ENCODE measurements around the gene MMP13. TPM values are rescaled to one million over a fixed set of nuclear protein-coding genes. Genes with fewer than 3 reads are reported as not detected.

Gene MMP13
- total and polyA plus RNA-seq, 2 of the 4 experiments (the other 2 are of a cell fraction): not detected

DNA sequence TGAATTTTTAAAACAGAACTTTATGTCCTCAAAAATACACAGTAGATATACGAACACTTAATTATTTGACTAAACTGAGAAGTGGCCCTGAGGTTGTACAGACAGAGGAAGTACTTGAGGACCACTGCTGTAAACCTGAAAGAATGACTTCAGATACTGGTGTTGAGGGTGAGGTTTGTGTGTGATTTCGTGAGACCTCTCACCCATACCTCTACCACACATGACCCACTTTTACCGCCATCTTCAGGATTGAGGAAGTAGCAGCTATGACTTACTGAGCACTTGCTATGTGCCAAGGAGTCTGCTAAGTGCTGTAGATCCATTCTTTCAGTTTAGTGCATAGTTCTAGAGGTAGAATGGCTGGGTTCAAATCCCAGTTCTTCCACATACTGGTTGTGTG lies 21.9 kb downstream of the MMP13 start:
- no peak overlapping the region for H2BK120ac ChIP-seq (ENCODE audit: low read depth, low read length)
- TF ChIP-seq RCOR1 (IDR thresholded peaks at IDR 0.05; ENCODE audit: insufficient replicate concordance, low read length) (no peak), NFE2L2 (IDR thresholded peaks at IDR 0.05; ENCODE audit: low read depth, low read length) (no peak), CHD1 (IDR thresholded peaks at IDR 0.05; ENCODE audit: low read depth, low read length) (no peak), MAZ (IDR thresholded peaks at IDR 0.05; ENCODE audit: borderline replicate concordance, low read depth, low read length) (no peak), FOS (IDR thresholded peaks at IDR 0.05; ENCODE audit: low read depth, low read length) (no peak), CEBPB (IDR thresholded peaks at IDR 0.05; ENCODE audit: low read depth, low read length) (no peak), MXI1 (IDR thresholded peaks at IDR 0.05; ENCODE audit: borderline replicate concordance, low read depth, low read length) (no peak), POLR2A (IDR thresholded peaks at IDR 0.05; ENCODE audit: low read depth, low read length) (no peak), BHLHE40 (IDR thresholded peaks at IDR 0.05; ENCODE audit: low read depth, low read length) (no peak), RAD21 (IDR thresholded peaks at IDR 0.05; ENCODE audit: low read length) (no peak), MAFK (IDR thresholded peaks at IDR 0.05; ENCODE audit: low read depth, low read length) (no peak)
- TF ChIP-seq, protein P1, sequence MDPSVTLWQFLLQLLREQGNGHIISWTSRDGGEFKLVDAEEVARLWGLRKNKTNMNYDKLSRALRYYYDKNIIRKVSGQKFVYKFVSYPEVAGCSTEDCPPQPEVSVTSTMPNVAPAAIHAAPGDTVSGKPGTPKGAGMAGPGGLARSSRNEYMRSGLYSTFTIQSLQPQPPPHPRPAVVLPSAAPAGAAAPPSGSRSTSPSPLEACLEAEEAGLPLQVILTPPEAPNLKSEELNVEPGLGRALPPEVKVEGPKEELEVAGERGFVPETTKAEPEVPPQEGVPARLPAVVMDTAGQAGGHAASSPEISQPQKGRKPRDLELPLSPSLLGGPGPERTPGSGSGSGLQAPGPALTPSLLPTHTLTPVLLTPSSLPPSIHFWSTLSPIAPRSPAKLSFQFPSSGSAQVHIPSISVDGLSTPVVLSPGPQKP (IDR thresholded peaks at IDR 0.05; ENCODE audit: borderline replicate concordance, low read depth, low read length): no peak
- H3K4me1 ChIP-seq (ENCODE audit: control insufficient read depth, insufficient read depth, low read length): no peaks in the 10 kb centered on the region
- no peak overlapping the region for H2BK15ac ChIP-seq (ENCODE audit: low read depth, low read length)
- CTCF ChIA-PET: no interaction called here
- H4K91ac ChIP-seq (ENCODE audit: insufficient read depth, low read depth, low read length): no peak overlapping the region
- H4K20me1 ChIP-seq (ENCODE audit: insufficient read depth, low read length): no peaks in the 10 kb centered on the region
- H3K9me3 ChIP-seq (ENCODE audit: control insufficient read depth, insufficient read depth, low read length): no peaks in the 10 kb centered on the region
- no peak overlapping the region for H3K18ac ChIP-seq (ENCODE audit: low read depth, low read length)
- H4K8ac ChIP-seq (ENCODE audit: low read depth in 2 of 2, low read length in 2 of 2): no peak overlapping the region
- H3K27ac ChIP-seq (ENCODE audit: insufficient read depth, low read length): no peak overlapping the region
- no peaks in the 10 kb centered on the region for H3K9me1 ChIP-seq (ENCODE audit: insufficient read depth, low read length)
- in situ Hi-C loops (cut with MboI; ENCODE audit: low sequenced_read_pairs) (no loop called here), dilution Hi-C loops (cut with HindIII; ENCODE audit: low sequenced_read_pairs, unreplicated experiment) (no loop called here), intact Hi-C loops (cut with micrococcal nuclease) (no loop called here)
- H3K23ac ChIP-seq (ENCODE audit: low read depth, low read length): no peak overlapping the region; the same call in 1 of the 2 replicates
- no TSS peak for BruUV-seq (replicated peaks)
- no peak overlapping the region for H2AFZ ChIP-seq (replicated peaks; ENCODE audit: low read length, poor library complexity)
- no peak for DNase-seq
- H2AK9ac ChIP-seq (replicated peaks; ENCODE audit: low read depth, low read length, poor library complexity): no peak overlapping the region
- H2BK20ac ChIP-seq (ENCODE audit: low read depth, low read length): no peak overlapping the region
- no peak overlapping the region for H3K4ac ChIP-seq (ENCODE audit: low read depth, low read length)
- H3K9ac ChIP-seq (ENCODE audit: low read depth, low read length): no peak overlapping the region
- H3K4me3 ChIP-seq (ENCODE audit: insufficient read depth, low read depth, low read length): no peak overlapping the region
- POLR2A ChIA-PET (ENCODE audit: unreplicated experiment): no interaction called here
- no peaks in the 10 kb centered on the region for H3K36me3 ChIP-seq (ENCODE audit: control insufficient read depth, insufficient read depth, low read length)
- no peak overlapping the region for H3K4me2 ChIP-seq (ENCODE audit: low read depth, low read length)
- no CpG with 5 or more reads among the region's 3 CpGs for WGBS, 2 experiments (ENCODE audit: extremely low coverage in 2 of 2, insufficient read length in 1 of 2)
- H3K79me1 ChIP-seq (ENCODE audit: low read depth in 1 of 2, low read length in 2 of 2): no peaks in the 10 kb centered on the region
- H2AK5ac ChIP-seq (ENCODE audit: low read depth, low read length): no peak overlapping the region
- H3K56ac ChIP-seq (ENCODE audit: extremely low read depth, insufficient read depth, low read length): no peak overlapping the region
- H3K27me3 ChIP-seq (ENCODE audit: control insufficient read depth, insufficient read depth, low read length): peaks cover 28% of the 10 kb centered on the region
- H2BK5ac ChIP-seq (ENCODE audit: low read depth, low read length, poor library complexity, severe bottlenecking): no peak overlapping the region
- no peak overlapping the region for H4K5ac ChIP-seq (ENCODE audit: low read depth, low read length)
- H3K14ac ChIP-seq (replicated peaks; ENCODE audit: low read depth, low read length): no peak overlapping the region
- no peak for ATAC-seq (ENCODE audit: low read depth)
